T-helper 1 cell treated with Interleukin-12 subunit alpha and Interleukin-12 subunit beta and Interleukin-4 antibody, amounts not matched to agents 30 ng/mL and 1 ng/mL, for 36 hours (primary cell): ENCODE results near the gene KCNA3. TPM values are rescaled to one million over a fixed set of nuclear protein-coding genes. Genes with fewer than 3 reads are reported as not detected.

ENCODE experiments used
- intact Hi-C: fragments of 100-400 bp; cut with micrococcal nuclease; formaldehyde crosslinking; loops from one replicate; pipeline ENCODE4 v1.15.1; 2024
- total RNA-seq: library from RNA; stranded (reverse); gene quantifications from 2 replicates; pipeline ENCODE4 v1.2.3, GENCODE V29; 2022

The KCNA3 gene
- total RNA-seq, 1 donor from 2014 or later: 115 TPM

- intact Hi-C loops: no loop called here
Observed at GRCh38 chr1:110643879-110644472, 30.8 kb downstream of the KCNA3 start.

GRCh38 chr1:110639724-110640386, 34.9 kb downstream of the KCNA3 start:
- intact Hi-C loops: loop anchor here (10.0 kb wide), 1 partner anchor 605 kb away; the partner anchor contains the start of gene STRIP1

- intact Hi-C loops: loop anchor here (10.0 kb wide), 1 partner anchor 604 kb away; the partner anchor contains the start of gene STRIP1
Observed at GRCh38 chr1:110638556-110638955, 36.2 kb downstream of the KCNA3 start.

GRCh38 chr1:110638058-110638457, 36.7 kb downstream of the KCNA3 start:
- intact Hi-C loops: loop anchor here (10.0 kb wide), 1 partner anchor 603 kb away; the partner anchor contains the start of gene STRIP1

- intact Hi-C loops: loop anchor here (10.0 kb wide), 1 partner anchor 603 kb away; the partner anchor contains the start of gene STRIP1
Observed at GRCh38 chr1:110637475-110637874, 37.3 kb downstream of the KCNA3 start.

- intact Hi-C loops: loop anchor here (10.0 kb wide), 1 partner anchor 602 kb away; the partner anchor contains the start of gene STRIP1
Observed at GRCh38 chr1:110636149-110636935, 38.4 kb downstream of the KCNA3 start.

- intact Hi-C loops: loop anchor here (1.0 to 10.0 kb wide), 2 partner anchors 12 to 601 kb away; partner anchors contain the start of gene STRIP1
Observed at GRCh38 chr1:110635434-110635833, 39.3 kb downstream of the KCNA3 start.

- intact Hi-C loops: loop anchor here (1.0 to 10.0 kb wide), 5 partner anchors 13 to 963 kb away; partner anchors contain the start of gene STRIP1
Observed at GRCh38 chr1:110634455-110635311, 40.1 kb downstream of the KCNA3 start.

GRCh38 chr1:110634086-110634454, 40.7 kb downstream of the KCNA3 start:
- intact Hi-C loops: loop anchor here (5.0 to 10.0 kb wide), 4 partner anchors 113 to 963 kb away; partner anchors contain the start of gene STRIP1

GRCh38 chr1:110633646-110634030, 41.1 kb downstream of the KCNA3 start:
- intact Hi-C loops: loop anchor here (5.0 to 10.0 kb wide), 4 partner anchors 114 to 964 kb away; partner anchors contain the start of gene STRIP1

GRCh38 chr1:110631836-110632620, 42.7 kb downstream of the KCNA3 start:
- intact Hi-C loops: loop anchor here (1.0 to 10.0 kb wide), 12 partner anchors 13 to 965 kb away; partner anchors contain the start of gene STRIP1

GRCh38 chr1:110630839-110631663, 43.7 kb downstream of the KCNA3 start:
- intact Hi-C loops: loop anchor here (1.0 to 10.0 kb wide), 12 partner anchors 12 to 966 kb away; partner anchors contain the start of gene STRIP1

- intact Hi-C loops: no loop called here
Observed at GRCh38 chr1:110628323-110629105, 46.2 kb downstream of the KCNA3 start.

- intact Hi-C loops: no loop called here
Observed at GRCh38 chr1:110627764-110628163, 47.0 kb downstream of the KCNA3 start.

- intact Hi-C loops: no loop called here
Observed at GRCh38 chr1:110626889-110627288, 47.9 kb downstream of the KCNA3 start.
